SK-N-SH (cell line): ENCODE data around the gene PARVB. TPM values are rescaled to one million over a fixed set of nuclear protein-coding genes. Genes with fewer than 3 reads are reported as not detected.

Source experiments
- CTCF ChIA-PET: fragments of 300-600, 350-600 bp; formaldehyde crosslinking; extraction: SDS; loops from one replicate; lab custom pipeline; 2021; lab: Yijun Ruan, JAX
- POLR2A ChIA-PET: fragments of 350-600 bp; sonication (Branson Sonifier 250); formaldehyde crosslinking; extraction: SDS; loops from one replicate; lab custom pipeline; 2020; ENCODE audit warnings: antibody characterized with exemption, inconsistent platforms; lab: Yijun Ruan, JAX
- DNase-seq: peaks from one replicate; pipeline ENCODE4 v3.0.0; 2012
- H2AFZ ChIP-seq: fragments of 200-600 bp; sonication (generic); 2 replicates; pipeline ENCODE4 v1.8.1; 2016; ENCODE audit warnings: antibody characterized with exemption, mild to moderate bottlenecking, low read depth
- H3F3A ChIP-seq: fragments of 200-600 bp; sonication (generic); replicated peaks from 2 replicates; pipeline ENCODE3; 2016; ENCODE audit warnings: antibody characterized with exemption, mild to moderate bottlenecking; ENCODE audit not compliant: insufficient read depth
- H3K27ac ChIP-seq, 2 experiments: fragments of 200-500 bp in 1 of 2; fragments of 200-600 bp in 1 of 2; sonication (Bioruptor generic) in 1 of 2; sonication (generic), shearing (Covaris generic) in 1 of 2; 2 replicates each; pipeline versions ENCODE4 v1.5.1 to v1.6.1; 2014 to 2016; ENCODE audit warnings: low read depth in 2 of 2, inconsistent platforms in 1 of 2, low read length in 1 of 2, mild to moderate bottlenecking in 1 of 2, mixed read lengths in 1 of 2
- H3K27me3 ChIP-seq: fragments of 200-600 bp; sonication (generic), shearing (Covaris generic); 2 replicates; pipeline ENCODE4 v1.6.1; 2016; ENCODE audit warnings: mixed run types; ENCODE audit not compliant: insufficient read depth
- H3K36me3 ChIP-seq, 2 experiments: fragments of 200-500 bp in 1 of 2; fragments of 200-600 bp in 1 of 2; sonication (Bioruptor generic) in 1 of 2; sonication (generic) in 1 of 2; replicated peaks in 1 of 2; 2 replicates each; pipeline versions ENCODE3 to v1.5.1; 2014 to 2016; ENCODE audit warnings: low read length in 1 of 2, mild to moderate bottlenecking in 1 of 2; ENCODE audit not compliant: insufficient read depth in 2 of 2, control insufficient read depth in 1 of 2
- H3K4me1 ChIP-seq, 2 experiments: fragments of 200-500 bp in 1 of 2; fragments of 200-600 bp in 1 of 2; sonication (Bioruptor generic) in 1 of 2; sonication (generic), shearing (Covaris generic) in 1 of 2; 2 replicates each; pipeline versions ENCODE4 v1.5.1 to v1.6.1; 2014 to 2016; ENCODE audit warnings: low read depth in 1 of 2, low read length in 1 of 2, mixed run types in 1 of 2; ENCODE audit not compliant: insufficient read depth in 2 of 2, control insufficient read depth in 1 of 2
- H3K4me2 ChIP-seq: fragments of 200-600 bp; sonication (generic), shearing (Covaris generic); 2 replicates; pipeline ENCODE4 v1.6.1; 2017; ENCODE audit warnings: mixed run types
- H3K4me3 ChIP-seq, 2 experiments: fragments of 200-500 bp in 1 of 2; fragments of 200-600 bp in 1 of 2; sonication (Bioruptor generic) in 1 of 2; sonication (generic), shearing (Covaris generic) in 1 of 2; 2 replicates each; pipeline versions ENCODE4 v1.5.1 to v1.8.1; 2014 to 2016; ENCODE audit warnings: low read depth in 2 of 2, inconsistent platforms in 1 of 2, low read length in 1 of 2, mild to moderate bottlenecking in 1 of 2, mixed read lengths in 1 of 2, moderate library complexity in 1 of 2
- H3K79me2 ChIP-seq: fragments of 200-600 bp; sonication (generic); 2 replicates; pipeline ENCODE4 v1.8.1; 2017; ENCODE audit warnings: mild to moderate bottlenecking; ENCODE audit not compliant: insufficient read depth
- H3K9ac ChIP-seq: fragments of 200-600 bp; sonication (generic); 2 replicates; pipeline ENCODE4 v1.6.1; 2017; ENCODE audit warnings: mixed run types
- H3K9me2 ChIP-seq: fragments of 200-600 bp; sonication (generic); 2 replicates; pipeline ENCODE4 v1.6.1; 2017; ENCODE audit warnings: mixed run types
- H3K9me3 ChIP-seq: fragments of 200-600 bp; sonication (generic); 2 replicates; pipeline ENCODE4 v1.6.1; 2017; ENCODE audit warnings: mixed run types, mild to moderate bottlenecking, moderate library complexity
- H4K20me1 ChIP-seq: fragments of 200-600 bp; sonication (generic); 2 replicates; pipeline ENCODE4 v1.6.1; 2017; ENCODE audit warnings: mild to moderate bottlenecking, mixed run types; ENCODE audit not compliant: insufficient read depth
- CHD2 ChIP-seq: fragments of 150-350 bp; IDR thresholded peaks from 2 replicates; pipeline ENCODE4 v1.6.1; 2018; ENCODE audit warnings: low read length; ENCODE audit not compliant: partially characterized antibody
- EZH2phosphoT487 ChIP-seq: fragments of 200-600 bp; sonication (generic); IDR thresholded peaks from 2 replicates; pipeline ENCODE4 v1.6.1; 2017; ENCODE audit warnings: low read depth, mixed run types, mild to moderate bottlenecking, antibody characterized with exemption, moderate library complexity, borderline replicate concordance
- FOXM1 ChIP-seq: IDR thresholded peaks from 2 replicates; pipeline ENCODE4 v1.4.0; 2012; ENCODE audit warnings: low read depth, mild to moderate bottlenecking
- GATA2 ChIP-seq: sonication (generic); formaldehyde crosslinking; IDR thresholded peaks from 2 replicates; pipeline ENCODE4 v1.5.0; 2020; ENCODE audit warnings: mild to moderate bottlenecking, missing genetic modification reagents
- IRF3 ChIP-seq: fragments of 150-350 bp; IDR thresholded peaks from 2 replicates; pipeline ENCODE4 v1.6.1; 2016; ENCODE audit warnings: mild to moderate bottlenecking, low read depth, low read length
- JUND ChIP-seq: IDR thresholded peaks from 2 replicates; pipeline ENCODE4 v1.4.0; 2012
- MAX ChIP-seq: IDR thresholded peaks from 2 replicates; pipeline ENCODE4 v1.4.0; 2012; ENCODE audit warnings: low read depth
- MXI1 ChIP-seq: IDR thresholded peaks from 2 replicates; pipeline ENCODE4 v1.6.1; 2012; ENCODE audit warnings: mild to moderate bottlenecking, low read depth, low read length, improper control_type of control experiment
- NFIC ChIP-seq: IDR thresholded peaks from 2 replicates; pipeline ENCODE4 v1.4.0; 2012; ENCODE audit warnings: borderline replicate concordance
- REST ChIP-seq: IDR thresholded peaks from 2 replicates; pipeline ENCODE4 v1.6.1; 2012; ENCODE audit warnings: mild to moderate bottlenecking, low read depth, low read length, moderate library complexity
- RFX5 ChIP-seq: IDR thresholded peaks from 2 replicates; pipeline ENCODE4 v1.6.1; 2012; ENCODE audit warnings: mild to moderate bottlenecking, improper control_type of control experiment, low read length
- RXRA ChIP-seq: IDR thresholded peaks from 2 replicates; pipeline ENCODE4 v1.4.0; 2012; ENCODE audit warnings: low read depth, mild to moderate bottlenecking, borderline replicate concordance
- SIN3A ChIP-seq: IDR thresholded peaks from 2 replicates; pipeline ENCODE4 v1.6.1; 2012; ENCODE audit warnings: low read depth, mild to moderate bottlenecking, low read length, moderate library complexity, borderline replicate concordance
- TAF1 ChIP-seq: IDR thresholded peaks from 2 replicates; pipeline ENCODE4 v1.6.1; 2012; ENCODE audit warnings: low read depth, mild to moderate bottlenecking, low read length, moderate library complexity, borderline replicate concordance
- TCF12 ChIP-seq: IDR thresholded peaks from 2 replicates; pipeline ENCODE4 v1.4.0; 2012
- TEAD4 ChIP-seq: IDR thresholded peaks from 2 replicates; pipeline ENCODE4 v1.4.0; 2012; ENCODE audit warnings: mild to moderate bottlenecking, borderline replicate concordance; ENCODE audit not compliant: insufficient read depth
- WGBS: methylation state at CpG from one replicate; pipeline ENCODE4 v1.1.6; 2017; ENCODE audit warnings: low lambda C conversion rate; 5-methylcytosine and 5-hydroxymethylcytosine counted together
- polyA plus RNA-seq, 3 experiments: library from polyadenylated mRNA; depleted of rRNA; stranded (reverse); fragments of >200 nt; gene quantifications; 2 replicates each; pipeline ENCODE4 v1.2.3, GENCODE V29; 2012
- TF ChIP-seq, protein P1 (sequence below): fragments of 150-350 bp; IDR thresholded peaks from 2 replicates; pipeline ENCODE4 v1.6.1; 2017; ENCODE audit warnings: antibody characterized with exemption, low read length, low read depth, borderline replicate concordance
- TF ChIP-seq, protein P2 (sequence below): IDR thresholded peaks from 2 replicates; pipeline ENCODE4 v1.4.0; 2012; ENCODE audit warnings: low read depth, borderline replicate concordance

The PARVB gene
- polyA plus RNA-seq, 1 of the 3 experiments (the other 2 are of a cell fraction), result 87.8 TPM

GRCh38 chr22:44120314-44120704, 96.2 kb downstream of the PARVB start:
- POLR2A ChIA-PET, result no interaction called here
- H3K9ac ChIP-seq, result no peak overlapping the region
- no peaks in the 10 kb centered on the region for H3K36me3 ChIP-seq
- H3K79me2 ChIP-seq, result no peaks in the 10 kb centered on the region
- WGBS, result 91% methylated on average over 8 of the region's 8 CpGs
- no peaks in the 10 kb centered on the region for H3K27me3 ChIP-seq
- no peaks in the 10 kb centered on the region for H3K9me2 ChIP-seq
- no peak for DNase-seq
- H3F3A ChIP-seq, result no peaks in the 10 kb centered on the region
- H3K9me3 ChIP-seq, result no peaks in the 10 kb centered on the region
- TF ChIP-seq TAF1, result no peak
- TF ChIP-seq JUND, result no peak
- TF ChIP-seq TCF12, result no peak
- TF ChIP-seq TEAD4, result no peak
- TF ChIP-seq, all 33 proteins: peak for 0
- Histone ChIP-seq H2AFZ (no peak overlapping the region), H3K4me2 (no peak overlapping the region), H3K4me1 (no peaks in the 10 kb centered on the region), H4K20me1 (no peaks in the 10 kb centered on the region), H3K4me3 (no peak overlapping the region), H3K27ac (no peak overlapping the region)
- CTCF ChIA-PET, result interaction anchor here (0.8 kb wide), 1 partner anchor 100 kb away, joined by 3 read pairs; no protein-coding TSS in a partner anchor

DNA sequence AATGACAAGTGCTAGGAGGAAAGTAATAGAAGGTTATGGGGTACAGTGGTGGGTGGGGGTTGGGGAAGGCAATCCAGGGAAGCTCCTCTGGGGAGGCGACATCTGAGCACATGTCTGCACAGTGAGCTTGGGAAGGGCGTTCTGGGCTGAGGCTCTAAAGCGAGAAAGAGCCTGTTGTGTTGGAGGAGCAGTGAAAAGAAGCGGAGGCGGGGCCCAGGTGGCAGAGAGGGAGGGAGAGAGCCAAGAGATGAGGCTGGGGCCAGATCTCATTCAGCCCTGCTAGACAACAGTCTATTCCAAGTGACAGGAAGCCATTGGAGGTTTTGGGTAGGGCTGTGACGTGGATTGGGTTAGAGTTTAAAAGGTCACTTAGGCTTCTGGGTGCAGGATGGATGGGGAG, 101.3 kb downstream of the PARVB start:
- no peaks in the 10 kb centered on the region for H4K20me1 ChIP-seq
- H3K9me2 ChIP-seq, result no peaks in the 10 kb centered on the region
- ChIA-PET POLR2A (no interaction called here), CTCF (no interaction called here)
- H3K4me3 ChIP-seq, result no peak overlapping the region
- H2AFZ ChIP-seq, result no peak overlapping the region
- H3F3A ChIP-seq, result no peaks in the 10 kb centered on the region
- no peak overlapping the region for H3K4me2 ChIP-seq
- no peaks in the 10 kb centered on the region for H3K27me3 ChIP-seq
- no peaks in the 10 kb centered on the region for H3K79me2 ChIP-seq
- H3K27ac ChIP-seq, result no peak overlapping the region
- TF ChIP-seq GATA2 (CRISPR knock-in tag), result no peak
- TF ChIP-seq RXRA, result no peak
- no peak for TF ChIP-seq CHD2
- no peak for TF ChIP-seq MAX
- TF ChIP-seq REST, result no peak
- TF ChIP-seq, protein P1, sequence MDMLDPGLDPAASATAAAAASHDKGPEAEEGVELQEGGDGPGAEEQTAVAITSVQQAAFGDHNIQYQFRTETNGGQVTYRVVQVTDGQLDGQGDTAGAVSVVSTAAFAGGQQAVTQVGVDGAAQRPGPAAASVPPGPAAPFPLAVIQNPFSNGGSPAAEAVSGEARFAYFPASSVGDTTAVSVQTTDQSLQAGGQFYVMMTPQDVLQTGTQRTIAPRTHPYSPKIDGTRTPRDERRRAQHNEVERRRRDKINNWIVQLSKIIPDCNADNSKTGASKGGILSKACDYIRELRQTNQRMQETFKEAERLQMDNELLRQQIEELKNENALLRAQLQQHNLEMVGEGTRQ, result no peak
- TF ChIP-seq EZH2phosphoT487, result no peak
- TF ChIP-seq TEAD4, result no peak
- no peak for TF ChIP-seq FOXM1
- TF ChIP-seq SIN3A, result no peak
- TF ChIP-seq MXI1, result no peak
- no peak for TF ChIP-seq RFX5
- no peak for TF ChIP-seq TAF1
- TF ChIP-seq, protein P2, sequence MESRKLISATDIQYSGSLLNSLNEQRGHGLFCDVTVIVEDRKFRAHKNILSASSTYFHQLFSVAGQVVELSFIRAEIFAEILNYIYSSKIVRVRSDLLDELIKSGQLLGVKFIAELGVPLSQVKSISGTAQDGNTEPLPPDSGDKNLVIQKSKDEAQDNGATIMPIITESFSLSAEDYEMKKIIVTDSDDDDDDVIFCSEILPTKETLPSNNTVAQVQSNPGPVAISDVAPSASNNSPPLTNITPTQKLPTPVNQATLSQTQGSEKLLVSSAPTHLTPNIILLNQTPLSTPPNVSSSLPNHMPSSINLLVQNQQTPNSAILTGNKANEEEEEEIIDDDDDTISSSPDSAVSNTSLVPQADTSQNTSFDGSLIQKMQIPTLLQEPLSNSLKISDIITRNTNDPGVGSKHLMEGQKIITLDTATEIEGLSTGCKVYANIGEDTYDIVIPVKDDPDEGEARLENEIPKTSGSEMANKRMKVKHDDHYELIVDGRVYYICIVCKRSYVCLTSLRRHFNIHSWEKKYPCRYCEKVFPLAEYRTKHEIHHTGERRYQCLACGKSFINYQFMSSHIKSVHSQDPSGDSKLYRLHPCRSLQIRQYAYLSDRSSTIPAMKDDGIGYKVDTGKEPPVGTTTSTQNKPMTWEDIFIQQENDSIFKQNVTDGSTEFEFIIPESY, result no peak
- no peak for TF ChIP-seq NFIC
- TF ChIP-seq IRF3, result no peak
- no peaks in the 10 kb centered on the region for H3K9me3 ChIP-seq
- peaks cover 0 to 11% of the 10 kb centered on the region in 2 experiments; a peak in 1 of 4 replicates for H3K4me1 ChIP-seq
- no peak for DNase-seq
- no peaks in the 10 kb centered on the region for H3K36me3 ChIP-seq
- no peak overlapping the region for H3K9ac ChIP-seq
- WGBS, result 92% methylated on average over 6 of the region's 6 CpGs
